Endometrial microvascular endothelial cells (primary cell): ENCODE data around the gene CARHSP1. TPM values are rescaled to one million over a fixed set of nuclear protein-coding genes. Genes with fewer than 3 reads are reported as not detected.
"Not testable (repeated sequence)": the region's sequence is repeated elsewhere in the genome, so short reads cannot be mapped to it uniquely, and the experiment has no call there.

Experiments
- in situ Hi-C: cut with HindIII; loops from 2 replicates; pipeline ENCODE4 v1.10.0; 2017; ENCODE audit warnings: low sequenced_read_pairs, low pct_unique_long_range_greater_than_20kb; ENCODE audit errors: inconsistent ontology term
- total RNA-seq: library from RNA; depleted of rRNA; stranded (reverse); fragments of >200 nt; gene quantifications from one replicate; pipeline ENCODE4 v1.2.3, GENCODE V29; 2015; ENCODE audit errors: inconsistent ontology term

The CARHSP1 gene
- total RNA-seq, 1 donor from 2014 or later, result 59.3 TPM

DNA sequence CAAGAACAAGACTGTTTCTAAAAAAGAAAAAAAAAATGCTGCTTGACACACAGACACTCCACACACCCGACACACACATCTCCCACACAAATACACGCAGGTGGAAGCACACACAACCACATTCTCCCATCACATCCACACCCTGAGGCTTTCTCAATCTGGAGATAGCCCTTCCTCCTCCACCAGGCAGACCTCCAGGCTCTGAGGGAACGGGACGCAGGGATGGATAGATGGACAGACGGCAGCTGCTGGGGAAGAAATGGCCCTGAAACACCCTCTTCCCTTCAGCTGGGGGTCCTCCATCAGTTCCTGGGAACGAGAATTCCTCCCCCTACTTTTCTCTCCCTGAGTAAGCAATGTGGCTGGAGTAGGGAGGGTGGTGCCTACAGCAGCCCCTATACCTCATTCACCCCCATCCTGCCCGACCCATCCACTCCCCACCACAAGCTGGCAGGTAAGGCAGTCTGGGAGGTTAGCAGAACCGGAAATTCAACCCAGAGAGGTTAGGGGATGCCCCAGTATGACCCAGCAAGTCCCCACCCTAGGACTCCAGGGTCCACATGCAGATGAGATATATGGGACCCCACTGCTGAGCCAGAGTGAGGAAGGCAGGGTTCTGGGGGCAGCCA, 9.2 kb upstream of the CARHSP1 start:
- in situ Hi-C loops, result no loop called here

DNA sequence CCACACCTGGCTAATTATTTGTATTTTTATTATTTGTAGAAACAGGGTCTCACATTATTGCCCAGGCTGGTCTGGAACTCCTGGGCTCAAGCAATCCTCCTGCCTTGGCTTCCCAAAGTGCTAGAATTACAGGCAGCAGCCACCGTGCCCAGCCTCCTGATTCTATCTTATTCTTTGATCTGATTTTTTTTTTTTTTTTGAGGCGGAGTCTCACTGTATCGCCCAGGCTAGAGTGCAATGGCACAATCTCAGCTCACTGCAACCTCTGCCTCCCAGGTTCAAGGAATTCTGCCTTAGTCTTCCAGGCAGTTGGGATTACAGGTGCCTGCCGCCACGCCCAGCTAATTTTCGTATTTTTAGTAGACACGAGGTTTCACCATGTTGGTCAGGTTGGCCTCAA, 6.5 kb upstream of the CARHSP1 start:
- in situ Hi-C loops, result not testable (repeated sequence)

DNA sequence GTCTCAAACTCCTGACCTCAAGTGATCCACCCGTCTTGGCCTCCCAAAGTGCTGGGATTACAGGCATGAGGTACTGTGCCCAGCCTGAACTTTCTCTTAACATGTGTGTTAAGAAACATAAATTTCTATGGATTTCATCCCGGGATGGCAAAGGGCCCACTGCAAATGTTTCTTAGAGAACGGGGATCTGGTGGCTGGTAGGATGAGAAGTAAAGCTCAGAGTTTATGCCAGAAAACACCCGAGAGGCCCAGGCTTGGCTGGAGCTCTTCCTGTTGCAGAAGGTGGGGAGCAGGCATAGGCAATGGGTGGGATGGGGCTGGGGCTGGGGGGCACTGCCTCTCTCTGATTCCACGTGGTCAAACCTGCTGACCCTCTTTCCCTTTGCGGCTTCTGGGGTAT, 5.6 kb upstream of the CARHSP1 start:
- in situ Hi-C loops, result no loop called here

DNA sequence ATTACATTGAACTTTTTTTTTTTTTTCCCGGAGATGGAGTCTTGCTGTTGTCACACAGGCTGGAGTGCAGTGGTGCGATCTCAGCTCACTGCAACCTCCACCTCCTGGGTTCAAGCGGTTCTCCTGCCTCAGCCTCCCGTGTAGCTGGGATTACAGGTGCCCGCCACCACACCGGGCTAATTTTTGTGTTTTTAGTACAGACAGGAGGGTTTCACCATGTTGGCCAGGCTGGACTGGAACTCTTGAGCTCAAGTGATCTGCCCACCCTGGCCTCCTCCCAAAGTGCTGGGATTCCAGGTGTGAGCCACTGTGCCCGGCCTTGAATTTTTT, 5.0 kb upstream of the CARHSP1 start:
- in situ Hi-C loops, result not testable (repeated sequence)

DNA sequence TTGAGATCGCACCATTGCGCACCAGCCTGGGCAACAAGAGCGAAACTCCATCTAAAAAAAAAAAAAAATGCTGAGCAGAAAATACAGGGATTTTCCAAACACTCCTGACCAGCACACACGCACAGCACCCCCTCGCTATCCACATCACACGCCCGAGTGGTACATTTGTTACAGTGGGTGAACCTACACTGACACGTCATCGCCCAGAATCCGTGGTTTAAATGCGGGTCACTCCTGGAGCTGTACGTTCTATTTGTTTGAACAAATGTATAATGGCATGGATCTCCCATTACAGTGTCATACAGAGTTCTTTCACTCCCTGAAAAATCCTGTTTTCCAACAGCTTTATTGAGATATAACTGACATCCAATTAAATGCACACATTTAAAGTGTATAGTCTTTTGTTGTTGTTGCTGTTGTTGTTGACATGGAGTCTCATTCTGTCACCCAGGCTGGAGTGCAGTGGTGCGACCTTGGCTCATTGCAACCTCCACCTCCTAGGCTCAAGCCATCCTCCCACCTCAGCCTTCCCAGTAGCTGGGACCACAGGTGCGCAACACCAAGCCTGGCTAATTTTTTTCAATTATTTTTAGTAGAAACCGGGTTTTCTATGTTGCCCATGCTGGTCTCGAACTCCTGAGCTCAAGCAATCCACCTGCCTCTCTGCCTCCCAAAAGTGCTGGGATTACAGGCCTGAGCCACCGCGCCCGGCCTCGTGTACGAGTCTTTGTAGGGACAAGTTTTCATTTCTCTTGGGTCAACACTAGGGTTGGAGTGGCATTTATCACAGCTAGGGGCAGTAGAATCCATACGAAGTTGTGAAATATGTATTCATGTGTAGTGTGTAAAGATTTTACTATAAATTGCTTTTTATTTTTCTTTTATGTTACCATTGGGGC, 4.4 kb upstream of the CARHSP1 start:
- in situ Hi-C loops, result no loop called here

DNA sequence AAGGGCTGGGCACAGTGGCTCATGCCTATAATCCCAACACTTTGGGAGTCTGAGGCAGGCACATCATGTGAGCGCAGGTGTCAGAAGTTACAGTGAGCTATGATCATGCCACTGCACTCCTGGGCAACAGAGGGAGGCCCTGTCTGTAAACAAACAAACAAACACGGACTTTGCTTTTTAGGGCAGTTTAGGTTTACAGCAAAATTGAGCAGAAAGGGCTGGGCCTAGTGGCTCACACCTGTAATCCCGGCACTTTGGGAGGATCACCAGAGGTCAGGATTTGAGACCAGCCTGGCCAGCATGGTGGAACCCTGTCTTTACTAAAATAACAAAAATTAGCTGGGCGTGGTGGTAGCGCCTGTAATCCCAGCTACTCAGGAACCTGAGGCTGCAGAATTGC, 3.3 kb upstream of the CARHSP1 start:
- in situ Hi-C loops, result no loop called here

DNA sequence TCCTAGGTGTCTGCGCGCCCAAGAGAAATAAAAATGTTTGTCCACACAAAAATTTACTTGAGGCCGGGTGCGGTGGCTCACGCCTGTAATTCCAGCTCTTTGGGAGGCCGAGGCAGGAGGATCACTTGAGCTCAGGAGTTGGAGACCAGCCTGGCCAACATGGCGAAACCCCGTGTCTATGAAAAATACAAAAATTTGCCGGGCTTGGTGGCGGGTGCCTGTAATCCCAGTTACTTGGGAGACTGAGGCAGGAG, 1.1 kb upstream of the CARHSP1 start:
- in situ Hi-C loops, result not testable (repeated sequence)

DNA sequence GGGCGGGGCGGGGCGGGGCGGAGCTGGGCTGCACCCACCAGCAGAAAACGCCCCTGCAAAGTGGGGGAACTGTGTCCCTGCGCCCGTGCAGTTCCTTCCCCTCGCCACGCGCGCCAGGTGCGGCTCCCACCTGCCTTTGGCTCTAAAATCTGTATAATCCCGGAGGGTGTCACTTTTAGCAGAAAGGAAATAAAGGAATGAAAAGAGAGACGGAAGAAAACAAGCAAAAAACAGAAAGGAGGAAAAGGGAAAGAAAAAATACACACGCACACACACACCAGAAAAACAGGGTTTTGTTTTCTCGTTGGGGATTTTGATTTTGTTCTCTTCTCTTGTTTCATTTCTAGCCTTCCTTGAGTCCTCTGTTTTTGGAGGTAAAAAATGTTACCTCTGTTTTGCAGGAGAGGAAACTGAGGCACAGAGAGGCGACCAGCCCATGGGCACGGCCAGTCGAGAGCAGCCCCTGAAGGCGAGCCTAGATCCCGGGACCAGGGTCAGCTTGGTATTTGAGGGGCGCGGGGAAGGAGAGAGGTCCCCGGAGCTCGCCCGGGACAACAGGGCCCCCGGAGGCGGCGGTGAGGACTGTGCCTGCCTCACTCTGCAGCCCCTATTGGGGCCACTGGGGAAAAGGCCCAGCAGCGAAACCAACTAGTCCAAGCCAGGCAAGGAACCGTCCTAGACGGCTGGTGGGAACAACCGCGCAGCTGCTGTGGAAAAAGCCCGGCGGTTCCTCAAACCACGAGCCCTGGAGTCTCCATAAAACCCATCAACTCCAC, 594 bp upstream of the CARHSP1 start:
- in situ Hi-C loops, result no loop called here

DNA sequence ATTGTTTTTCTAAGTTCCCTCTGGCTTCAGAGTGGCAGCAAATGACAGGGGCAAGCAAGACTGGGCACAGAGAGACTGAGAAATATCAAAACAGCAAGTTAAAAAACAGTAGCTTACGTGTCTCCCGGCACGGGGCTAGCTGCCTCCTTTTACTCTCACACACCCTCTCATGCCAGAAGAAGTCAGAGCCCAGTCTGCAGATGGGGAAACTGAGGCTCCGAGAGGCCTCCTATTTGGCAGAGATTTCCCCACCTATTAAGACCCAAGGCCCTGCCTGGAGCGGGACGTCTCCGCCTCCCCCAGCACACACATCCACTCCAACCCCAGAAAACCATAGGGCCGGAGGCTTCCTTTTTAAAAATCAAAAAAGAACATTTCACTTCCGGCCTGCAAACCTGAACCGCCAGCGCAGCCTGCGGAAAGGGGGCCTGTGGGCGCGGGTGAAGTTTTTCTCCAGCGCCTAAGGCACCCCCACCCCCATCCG, 832 bp downstream of the CARHSP1 start:
- in situ Hi-C loops, result no loop called here

DNA sequence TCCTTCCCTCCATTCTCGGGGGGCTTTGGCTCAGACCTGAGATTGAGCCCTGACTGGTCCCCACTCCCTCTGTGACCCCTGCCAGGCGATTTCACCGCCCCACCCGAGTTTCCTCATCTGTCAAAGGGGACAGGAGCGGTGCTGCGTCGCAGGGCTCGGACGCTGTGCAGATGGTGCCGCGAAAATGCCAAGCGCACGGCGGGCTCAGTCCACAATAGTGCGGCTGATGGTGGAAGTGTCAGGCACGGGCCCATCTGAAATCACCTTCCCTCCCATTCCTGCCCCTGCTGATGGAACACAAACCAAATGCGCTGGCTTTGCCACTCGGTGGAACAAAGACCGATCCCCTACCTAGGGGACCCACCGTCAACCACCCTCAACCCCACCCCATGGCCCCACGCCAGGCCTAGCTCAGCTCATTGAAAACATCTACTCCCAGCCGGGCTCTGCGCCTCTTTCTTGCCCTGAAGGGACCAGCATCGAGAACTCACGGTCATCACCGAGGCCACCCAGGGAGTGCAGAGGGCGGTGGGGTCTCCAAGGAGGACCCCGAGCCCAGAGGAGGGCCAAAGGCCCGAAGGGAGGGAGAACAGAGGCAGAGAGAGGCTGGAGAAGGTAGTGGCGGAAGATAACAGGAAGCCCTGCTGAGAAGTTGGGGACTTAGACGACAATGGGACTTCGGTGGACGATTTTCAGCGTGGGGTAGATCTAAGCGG, 1.4 kb downstream of the CARHSP1 start:
- in situ Hi-C loops, result no loop called here

DNA sequence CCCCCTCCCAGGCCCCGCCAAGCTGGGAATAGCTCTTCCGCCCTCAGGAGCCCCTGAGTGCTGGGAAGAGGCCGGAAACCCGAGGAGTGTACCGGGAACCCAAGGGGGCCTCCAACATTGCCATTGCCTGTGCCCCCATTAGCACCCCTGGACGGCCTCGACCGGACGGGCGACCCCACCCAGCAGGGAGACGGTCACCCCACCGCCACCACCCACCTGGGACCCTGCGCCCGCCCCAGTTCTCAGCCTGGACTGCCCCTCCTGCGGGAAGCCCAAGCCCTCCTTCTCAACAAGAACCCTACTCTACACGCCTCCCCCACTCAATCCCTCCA, 2.0 kb downstream of the CARHSP1 start:
- in situ Hi-C loops, result no loop called here

DNA sequence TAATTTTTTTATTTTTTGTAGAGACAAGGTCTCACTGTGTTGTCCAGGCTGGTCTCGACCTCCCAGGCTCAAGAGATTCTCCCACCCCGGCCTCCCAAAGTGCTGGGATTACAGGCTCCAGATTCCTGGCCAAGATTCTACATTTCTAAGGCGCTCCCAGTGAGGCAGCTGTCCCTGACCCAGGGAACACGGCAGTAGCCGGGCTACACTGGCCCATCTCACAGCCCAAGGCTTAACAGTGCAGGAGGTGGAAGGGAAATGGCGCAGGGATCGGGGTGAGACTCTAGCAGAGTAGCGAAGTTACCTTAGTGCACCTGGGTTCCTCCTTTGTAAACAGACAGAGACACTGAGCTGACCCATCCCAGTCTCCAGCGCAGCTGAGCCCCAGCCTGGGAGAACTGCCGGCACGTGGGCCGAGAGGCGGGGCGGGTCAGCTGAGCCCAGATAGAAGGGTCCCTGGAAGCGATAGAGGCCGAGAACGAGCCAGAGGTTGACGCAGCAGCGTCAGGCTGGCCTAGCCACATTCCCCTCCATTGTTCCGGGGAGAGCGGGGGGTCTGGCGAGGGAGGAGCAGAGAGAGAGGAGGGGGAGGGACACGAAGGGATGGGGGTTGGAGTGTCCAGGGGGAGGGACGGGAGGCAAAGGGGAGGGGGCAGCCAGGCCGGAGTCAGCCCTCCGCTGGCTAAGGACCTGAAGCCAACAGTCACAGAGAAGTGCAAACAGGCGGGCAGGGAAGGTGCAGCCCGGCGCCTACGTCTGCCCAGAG, 2.5 kb downstream of the CARHSP1 start:
- in situ Hi-C loops, result no loop called here

DNA sequence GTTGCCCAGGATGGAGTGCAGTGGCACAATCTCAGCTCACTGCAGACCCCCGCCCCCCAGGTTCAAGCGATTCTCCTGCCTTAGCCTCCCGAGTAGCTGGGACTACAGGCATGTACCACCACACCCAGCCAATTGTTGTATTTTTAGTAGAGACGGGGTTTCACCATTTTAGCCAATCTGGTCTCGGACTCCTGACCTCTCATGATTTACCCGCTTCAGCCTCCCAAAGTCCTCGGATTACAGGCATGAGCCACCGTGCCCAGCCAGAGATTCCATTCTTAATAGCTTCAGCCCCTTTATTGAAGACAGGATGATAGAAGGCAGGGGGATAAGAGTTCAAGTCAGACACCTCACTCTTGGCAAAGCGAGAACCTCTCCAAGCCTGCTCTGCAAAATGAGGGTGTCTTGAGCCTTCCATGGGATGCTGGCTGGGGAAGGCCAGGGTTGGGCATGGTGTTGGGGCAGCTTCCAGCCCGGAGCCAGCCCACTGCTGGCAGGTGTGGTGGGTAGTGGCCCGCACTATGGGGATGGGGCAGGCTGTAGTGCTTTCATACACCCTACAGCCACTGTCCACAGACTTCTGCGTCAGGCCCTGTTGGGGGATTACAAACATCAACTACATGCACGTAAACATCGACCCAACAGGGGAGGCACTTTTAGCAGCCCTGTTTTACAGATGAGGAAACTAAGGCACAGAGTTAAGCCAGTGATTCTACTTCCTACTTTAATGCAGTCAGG, 3.5 kb downstream of the CARHSP1 start:
- in situ Hi-C loops, result no loop called here

DNA sequence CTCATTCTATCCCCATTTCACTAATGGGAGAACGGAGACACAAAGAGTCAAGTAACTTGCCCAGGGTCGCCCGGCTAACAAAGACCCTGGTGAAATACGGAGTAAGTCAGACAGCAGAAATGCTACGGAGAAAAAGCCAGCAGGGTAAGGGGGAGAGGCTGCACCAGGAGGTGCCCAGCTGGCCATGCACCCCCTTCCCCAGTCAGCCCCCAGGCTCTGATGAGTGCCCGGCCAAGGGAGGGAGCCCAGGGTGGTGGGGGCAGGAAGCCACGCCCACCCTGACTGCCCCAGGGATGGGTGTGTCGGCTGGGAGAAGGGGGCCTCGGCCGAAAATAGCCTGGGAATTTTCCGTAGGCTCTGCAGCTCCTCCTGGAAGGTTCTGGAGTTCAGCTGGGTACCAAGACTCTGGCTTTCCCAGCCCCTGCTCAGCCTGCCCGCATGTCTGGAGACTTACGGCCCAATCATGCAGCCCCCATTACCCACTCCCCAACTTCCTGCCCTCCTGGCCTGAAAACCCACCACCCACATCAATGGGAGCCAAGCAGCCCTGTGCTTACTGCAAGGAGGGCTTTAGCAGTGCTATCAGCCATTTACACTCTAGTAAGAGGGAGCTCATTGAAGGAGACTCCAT, 4.2 kb downstream of the CARHSP1 start:
- in situ Hi-C loops, result no loop called here

DNA sequence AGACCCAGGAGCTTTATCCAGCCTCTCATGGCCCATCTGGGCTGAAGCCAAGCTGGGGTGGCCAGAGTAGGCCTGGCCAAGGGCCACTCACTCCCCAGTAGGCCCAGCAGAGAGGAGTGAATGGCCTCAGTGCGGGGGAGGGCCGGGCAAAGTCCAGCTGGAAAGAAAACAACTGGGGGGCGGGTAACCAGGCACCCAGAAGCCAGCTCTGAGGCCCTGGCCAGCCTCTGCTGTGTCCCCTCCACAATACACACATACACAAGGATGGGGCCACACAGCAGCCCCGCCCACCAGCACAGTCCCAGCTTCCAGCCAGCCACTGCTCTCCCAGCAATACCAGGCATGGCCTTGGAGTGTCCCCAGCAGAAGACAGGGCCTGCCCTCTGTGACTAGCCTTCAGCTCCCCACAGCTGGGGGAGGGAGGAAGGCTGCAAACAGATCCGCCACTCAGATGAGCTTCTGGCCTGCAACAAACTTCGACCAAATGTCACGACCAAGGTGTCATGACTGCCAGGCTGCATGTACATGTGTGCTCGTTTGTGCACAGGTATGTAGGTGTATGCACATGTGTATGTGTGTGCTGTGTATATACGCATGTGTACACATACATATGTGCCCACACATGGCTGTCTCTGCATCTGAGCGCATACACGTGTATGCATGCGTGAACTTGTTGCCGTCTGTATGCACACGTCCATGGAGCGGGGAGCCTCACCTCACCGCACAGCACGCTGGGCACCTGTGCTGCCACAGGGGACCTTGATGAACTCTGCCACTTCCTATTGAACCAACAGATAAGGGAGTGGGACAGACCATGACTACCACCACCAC, 5.0 kb downstream of the CARHSP1 start:
- in situ Hi-C loops, result no loop called here

DNA sequence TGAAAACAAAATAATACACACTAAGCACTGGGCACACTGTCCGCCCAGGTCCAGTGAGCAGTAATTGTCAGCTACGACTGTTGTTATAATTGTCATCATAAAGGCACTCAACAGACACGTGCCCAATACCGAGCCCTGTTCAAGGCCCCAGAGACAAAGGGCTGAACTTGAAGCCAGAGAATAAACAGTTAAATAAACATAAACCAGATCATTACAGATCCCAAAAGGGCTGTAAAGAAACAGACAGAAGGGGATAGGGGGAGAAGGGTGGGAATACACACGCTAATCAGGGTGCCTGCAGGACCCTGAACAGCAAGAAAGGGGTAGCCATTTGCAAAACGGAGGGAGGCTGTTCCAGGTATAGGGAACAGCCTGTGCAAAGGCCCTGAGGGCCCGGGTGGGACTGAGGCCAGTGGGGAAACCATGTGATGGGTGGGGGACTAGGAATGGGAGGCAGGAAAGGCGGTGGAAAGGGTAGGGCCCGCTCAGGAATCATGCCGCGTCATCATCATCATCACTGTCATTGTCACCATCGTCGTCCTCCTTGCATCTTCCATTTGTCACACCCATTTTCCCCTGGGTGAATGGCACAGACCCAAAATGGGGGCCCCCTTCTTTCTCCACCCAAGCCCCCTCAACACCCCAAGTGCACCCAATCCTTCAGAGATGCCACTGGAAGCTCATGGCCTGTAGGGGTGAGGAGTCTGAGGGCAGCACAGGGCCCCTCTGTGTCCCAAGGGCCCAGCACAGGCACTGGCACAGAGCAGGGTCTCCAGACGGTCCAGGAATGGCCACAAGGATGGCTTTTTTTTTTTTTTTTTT, 6.3 kb downstream of the CARHSP1 start:
- in situ Hi-C loops, result no loop called here
